Fibroblast of skin of right biceps (primary cell): ENCODE data around the gene CRTC3.
A peak's percentile ranks its signal among the peaks of the same experiment; 100 is the strongest.
"Not testable (repeated sequence)": the region's sequence is repeated elsewhere in the genome, so short reads cannot be mapped to it uniquely, and the experiment has no call there.

Source experiments
- DNase-seq: peaks from one replicate; pipeline ENCODE4 v3.0.0-alpha.2; 2013

CRTC3 gene

DNA sequence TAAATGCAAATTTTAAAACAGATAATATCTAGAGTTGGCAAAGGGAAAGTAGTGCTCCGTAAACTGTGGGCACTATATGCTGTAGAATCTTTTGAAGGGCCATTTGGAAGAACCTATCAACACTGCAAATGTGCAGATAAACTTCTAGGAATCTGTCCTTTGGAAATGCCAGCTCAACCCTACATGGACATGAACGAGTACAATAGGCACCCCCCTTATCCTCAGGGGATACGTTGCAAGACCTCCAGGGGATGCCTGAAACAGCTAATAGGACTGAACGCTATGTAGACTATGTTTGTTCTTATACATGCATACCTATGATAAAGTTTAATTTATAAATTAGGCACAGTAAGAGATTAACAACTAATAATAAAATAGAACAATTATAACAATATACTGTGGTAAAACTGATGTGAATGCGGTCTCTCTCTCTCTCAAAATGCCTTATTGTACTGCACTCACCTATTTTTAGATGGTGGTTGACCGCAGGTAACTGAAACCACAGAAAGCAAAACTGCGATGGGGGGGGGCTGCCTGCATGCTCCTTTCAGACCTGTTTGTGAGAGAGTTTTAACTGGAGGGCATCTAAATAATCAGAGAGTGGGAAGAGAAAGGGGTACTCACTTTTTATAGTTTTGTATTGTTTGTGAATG, 127.9 kb downstream of the CRTC3 start:
- not testable (repeated sequence) for DNase-seq

DNA sequence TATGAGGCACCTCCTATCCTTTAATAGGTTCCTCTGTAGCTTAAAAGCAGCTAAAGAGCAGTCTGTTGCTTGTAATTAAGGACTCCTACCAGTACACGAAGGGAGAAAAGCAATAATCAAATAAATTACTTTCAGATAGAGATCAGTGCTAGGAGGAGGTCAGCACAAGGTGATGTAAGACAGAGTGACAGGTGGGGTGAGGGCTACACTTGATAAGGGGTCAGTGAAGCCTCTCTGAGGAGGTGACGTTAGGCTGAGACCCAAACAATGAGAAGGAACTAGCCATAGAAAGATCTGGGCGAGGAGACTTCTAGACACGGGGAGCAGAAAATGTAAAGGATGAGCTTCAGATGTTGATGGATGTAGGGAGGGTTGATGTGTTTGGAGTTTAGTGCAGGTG, 129.8 kb downstream of the CRTC3 start:
- DNase-seq: no peak

DNA sequence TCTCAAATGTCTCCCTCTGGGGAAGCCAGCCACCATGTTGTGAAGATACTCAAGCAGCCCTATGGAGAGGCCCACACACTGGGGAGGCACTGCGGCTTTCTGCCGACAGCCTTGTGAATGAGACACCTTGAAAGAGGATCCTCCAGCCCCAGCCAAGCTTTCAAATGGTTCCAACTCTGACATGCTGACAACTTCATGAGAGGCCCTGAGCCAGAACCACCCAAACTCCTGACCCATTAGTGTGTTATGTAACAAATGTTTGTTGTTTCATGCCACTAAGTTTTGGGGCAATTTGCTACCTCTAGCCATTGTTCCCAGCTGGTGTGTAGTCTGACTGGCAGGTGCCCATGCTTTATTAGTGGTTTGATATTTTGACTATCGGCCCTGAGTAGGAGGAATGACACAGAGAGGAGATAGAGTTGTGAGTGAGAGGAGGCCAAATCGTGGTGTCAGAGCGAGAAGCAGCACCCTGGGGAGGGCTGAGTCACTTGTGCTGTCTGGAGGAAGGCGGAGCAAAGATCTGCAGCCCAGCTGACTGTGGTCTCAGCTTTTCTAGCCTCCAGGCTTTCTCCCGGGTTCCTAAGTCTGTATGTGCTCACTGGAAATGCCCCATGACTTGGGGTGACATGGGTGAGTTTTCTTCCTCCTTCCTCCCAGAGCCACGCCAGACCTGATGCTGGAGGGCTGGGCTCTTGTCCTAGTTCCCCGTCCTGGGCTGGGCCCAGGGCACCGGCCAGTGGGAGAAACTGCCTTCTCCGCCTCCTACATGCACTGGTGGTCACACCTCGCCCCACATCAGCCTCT, 130.7 kb downstream of the CRTC3 start:
- peak; percentile 90 for DNase-seq

DNA sequence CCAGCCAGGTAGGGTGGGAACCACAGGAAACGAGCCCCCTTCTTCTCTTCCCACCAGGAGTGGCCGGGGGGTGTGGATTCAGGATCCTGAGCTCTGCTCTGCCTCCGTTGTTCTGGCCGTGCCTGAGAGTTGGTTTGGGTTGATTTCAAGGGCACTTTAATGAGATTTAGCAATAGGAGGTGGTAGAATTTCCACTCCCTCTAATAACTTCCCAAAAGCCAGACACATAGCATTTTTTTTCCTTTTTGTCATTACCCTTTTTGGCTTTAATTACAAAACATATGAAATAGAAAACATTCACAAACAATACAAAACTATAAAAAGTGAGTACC, 131.2 kb downstream of the CRTC3 start:
- DNase-seq: not testable (repeated sequence)

DNA sequence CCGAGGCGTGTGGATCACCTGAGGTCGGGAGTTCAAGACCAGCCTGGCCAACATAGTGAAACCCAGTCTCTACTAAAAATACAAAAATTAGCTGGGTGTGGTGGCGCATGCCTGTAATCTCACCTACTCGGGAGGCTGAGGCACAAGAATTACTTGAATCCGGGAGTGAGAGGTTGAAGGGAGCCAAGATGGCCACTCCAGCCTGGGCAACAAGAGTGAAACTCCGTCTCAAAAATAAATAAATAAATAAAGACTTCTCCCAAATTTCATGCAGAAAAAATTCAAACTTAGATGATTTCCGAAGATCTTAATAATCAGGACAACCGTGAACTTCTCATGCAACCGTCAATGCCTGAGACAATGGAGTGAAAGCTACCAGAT, 134.3 kb downstream of the CRTC3 start:
- DNase-seq: not testable (repeated sequence)

DNA sequence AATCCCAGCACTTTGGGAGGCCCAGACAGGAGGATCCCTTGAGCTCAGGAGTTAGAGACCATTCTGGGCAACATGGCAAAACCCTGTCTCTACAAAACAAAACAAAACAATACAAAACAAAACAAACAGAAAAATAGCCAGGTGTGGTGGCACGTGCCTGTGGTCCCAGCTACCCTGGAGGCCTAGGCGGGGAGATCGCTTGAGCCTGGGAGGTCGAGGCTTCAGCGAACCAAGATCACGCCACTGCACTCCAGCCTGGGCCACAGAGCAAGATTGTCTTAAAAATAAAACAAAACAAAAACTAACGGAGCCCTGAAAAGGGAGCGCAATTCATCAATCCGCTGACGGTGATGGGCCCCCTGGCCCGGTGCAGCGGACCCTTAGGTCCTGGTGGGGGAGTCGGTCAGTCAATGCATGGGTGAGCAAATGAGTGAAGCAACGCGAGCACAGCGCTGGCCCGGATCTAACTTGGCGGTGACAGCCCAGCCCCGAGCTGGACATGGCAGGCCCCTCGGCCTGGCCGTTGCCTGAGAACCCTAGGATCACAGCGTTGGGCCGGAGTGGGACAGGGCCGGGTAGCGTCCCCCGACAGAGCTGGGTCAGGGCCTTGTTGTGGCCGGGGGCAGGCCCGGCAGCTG, 135.0 kb downstream of the CRTC3 start:
- peak; percentile 16 for DNase-seq

DNA sequence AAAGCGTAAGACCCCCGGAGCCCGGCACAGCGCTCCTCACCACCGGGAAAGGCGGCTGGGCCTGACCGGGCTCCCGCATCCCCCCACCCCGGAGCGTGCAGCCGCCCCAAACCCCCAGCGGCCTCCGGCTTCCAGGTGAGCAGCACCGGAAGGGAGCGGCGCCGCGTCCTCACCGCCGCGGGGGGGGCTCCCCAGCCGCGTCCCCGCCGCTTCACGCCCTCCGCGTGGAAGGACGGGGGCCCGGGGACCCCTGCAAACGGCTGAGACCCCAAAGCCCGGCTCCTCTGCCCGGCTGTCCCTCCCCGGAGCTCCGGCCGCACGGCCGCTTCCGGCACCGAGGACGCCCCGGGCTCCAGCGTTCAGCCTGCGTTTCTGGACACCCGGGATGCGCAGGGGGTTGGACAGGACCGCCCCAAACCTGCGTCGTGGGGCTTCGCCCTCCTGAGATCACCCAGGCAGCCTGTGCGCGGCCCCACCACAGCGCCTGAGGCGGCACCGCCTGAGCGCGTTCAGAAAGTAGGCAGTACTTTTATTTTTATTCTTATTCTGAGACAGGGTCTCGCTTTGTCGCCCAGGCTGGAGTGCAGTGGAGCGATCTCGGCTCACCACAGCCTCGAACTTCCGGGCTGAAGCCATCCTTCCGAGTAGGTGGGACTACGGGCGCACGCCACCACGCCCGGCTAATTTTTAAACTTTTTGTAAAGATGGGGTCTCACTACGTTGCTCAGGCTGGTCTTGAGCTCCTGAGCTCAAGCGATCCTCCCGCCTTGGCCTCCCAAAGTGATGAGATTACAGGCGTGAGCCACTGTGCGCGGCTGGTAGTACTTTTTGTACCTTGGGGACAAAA, 135.8 kb downstream of the CRTC3 start:
- DNase-seq: peak; percentile 67

DNA sequence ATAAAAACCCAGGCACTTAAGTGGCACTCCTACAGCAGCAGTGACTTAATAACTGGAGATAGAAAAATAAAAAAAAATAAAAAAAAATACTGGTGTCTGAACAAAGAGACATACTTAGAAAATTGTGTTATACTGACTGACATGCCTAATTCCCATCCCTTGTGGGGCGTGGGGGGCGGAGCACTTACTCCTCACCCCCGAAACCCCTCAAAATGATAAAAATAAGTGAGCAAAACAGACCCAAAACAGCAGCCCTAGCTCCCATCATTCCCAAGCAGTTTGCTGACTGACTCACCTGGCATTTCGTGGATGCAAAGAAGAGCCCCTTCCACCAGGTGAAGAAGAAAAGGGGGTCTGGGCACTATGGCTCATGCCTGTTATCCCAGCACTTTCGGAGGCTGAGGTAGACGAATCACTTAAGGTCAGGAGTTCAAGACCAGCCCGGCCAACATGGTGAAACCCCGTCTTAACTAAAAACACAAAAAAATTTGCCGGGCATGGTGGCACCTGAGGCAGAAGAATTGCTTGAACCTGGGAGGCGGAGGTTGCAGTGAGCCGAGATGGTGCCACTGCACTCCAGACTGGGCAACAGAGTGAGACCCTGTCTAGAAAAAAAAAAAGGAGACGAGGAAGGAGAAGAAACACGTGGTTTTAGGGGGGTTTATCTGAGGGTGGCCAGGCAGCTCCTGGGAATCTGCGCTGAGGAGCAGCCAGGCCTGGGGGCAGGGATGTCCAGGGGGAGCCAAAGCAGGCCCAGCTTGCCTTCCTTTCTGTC, 136.6 kb downstream of the CRTC3 start:
- no peak for DNase-seq

DNA sequence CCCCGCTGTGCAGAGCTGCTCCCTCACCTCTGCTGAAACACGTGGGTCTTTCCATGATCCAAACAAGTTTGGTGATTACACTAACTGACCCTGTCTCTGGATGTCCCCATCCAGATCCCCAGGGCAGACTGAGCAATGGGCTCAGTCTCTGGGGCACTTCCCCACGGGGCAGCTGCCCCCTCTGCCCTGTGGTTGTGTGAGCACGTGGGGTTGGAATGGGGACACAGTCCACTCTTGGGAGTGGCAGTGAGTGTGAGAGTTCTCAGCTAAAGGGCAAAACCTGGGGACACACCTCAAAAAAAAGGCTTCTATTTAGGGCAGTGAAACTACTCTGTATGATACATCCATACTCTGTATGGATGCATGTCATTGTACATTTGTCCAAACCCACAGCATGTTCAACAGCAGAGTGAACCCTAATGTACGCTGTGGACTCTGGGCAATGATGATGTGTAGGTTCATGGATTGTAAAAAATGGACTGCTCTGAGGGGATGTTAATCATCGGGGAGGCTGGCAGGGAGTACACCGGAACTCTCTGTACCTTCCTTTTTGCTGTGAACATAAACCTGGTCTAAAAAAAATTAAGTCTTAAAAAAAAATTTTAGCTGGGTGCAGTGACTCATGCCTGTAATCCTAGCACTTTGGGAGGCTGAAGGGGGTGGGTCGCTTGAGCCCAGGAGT, 137.5 kb downstream of the CRTC3 start:
- peak; percentile 26 for DNase-seq

DNA sequence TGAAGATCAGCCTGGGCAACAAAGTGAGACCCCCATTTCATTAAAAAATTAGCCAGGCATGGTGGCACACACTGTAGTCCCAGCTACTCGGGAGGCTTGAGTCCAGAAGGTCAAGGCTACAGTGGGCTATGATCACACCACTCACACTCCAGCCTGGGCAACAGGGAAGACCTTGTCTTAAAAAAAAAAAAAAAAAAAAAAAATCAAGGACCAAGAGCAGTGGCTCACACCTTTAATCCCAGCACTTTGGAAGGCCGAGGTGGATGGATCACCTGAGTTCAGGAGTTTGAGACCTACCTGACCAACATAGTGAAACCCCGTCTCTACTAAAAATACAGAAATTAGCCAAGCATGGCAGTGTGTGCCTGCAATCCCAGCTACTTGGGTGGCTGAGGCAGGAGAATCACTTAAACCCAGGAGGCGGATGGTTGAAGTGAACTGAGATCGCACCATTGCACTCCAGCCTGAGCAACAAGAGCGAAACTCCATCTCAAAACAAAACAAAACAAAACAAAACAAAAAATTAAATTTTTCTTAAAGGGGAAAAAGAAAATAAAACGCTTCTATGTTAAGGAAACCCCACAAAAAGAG, 138.1 kb downstream of the CRTC3 start:
- not testable (repeated sequence) for DNase-seq

DNA sequence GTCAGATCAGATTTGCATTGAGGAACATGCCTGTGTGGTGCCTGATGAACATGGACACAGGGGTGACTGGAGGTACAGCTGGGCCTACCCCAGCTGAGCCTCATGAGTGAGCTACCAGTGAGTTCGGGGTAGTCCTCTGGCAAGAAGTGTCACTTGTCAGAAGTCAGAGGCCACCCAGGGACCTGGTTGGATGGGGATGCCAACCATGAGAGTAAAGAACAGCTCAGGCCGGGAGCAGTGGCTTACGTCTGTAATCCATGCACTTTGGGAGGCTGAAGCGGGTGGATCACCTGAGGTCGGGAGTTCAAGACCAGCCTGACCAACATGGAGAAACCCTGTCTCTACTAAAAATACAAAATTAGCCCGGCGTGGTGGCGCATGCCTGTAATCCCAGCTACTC, 140.9 kb downstream of the CRTC3 start:
- DNase-seq: not testable (repeated sequence)

DNA sequence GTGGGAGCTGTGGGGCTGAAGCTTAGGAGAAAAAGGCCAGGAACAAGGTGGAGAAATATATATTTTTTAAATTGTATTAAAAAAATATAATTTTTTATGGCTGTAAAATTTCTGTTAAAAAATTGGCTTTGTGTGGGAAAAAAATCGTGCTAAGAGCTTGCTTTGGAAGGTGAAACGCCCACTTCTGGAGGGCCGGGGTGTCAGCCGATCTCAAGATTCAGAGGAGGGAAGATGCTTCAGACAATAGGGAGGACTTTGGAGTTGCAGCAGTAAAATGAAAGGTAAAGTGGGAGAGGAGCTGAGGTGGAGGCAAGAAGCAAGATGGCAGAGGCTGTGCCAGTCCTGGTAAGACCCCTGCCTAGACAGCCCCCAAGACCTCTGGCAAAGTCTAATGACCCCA, 141.5 kb downstream of the CRTC3 start:
- DNase-seq: no peak

DNA sequence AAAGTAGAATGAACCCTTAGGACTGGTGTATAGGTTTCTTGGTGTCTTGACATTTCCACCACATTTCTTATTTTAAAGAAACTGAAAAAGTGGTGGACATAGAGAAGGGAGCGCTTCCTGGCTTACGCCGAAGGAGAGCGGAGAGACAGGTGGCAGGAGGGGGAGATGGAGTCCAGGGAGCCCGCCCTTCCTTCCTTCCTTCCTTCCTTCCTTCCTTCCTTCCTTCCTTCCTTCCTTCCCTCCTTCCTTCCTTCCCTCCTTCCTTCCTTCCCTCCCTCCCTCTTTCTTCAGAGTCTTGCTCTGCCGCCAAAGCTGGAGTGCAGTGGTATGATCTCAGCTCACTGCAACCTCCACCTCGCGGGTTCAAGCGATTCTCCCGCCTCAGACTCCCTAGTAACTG, 143.6 kb downstream of the CRTC3 start:
- DNase-seq: not testable (repeated sequence)

DNA sequence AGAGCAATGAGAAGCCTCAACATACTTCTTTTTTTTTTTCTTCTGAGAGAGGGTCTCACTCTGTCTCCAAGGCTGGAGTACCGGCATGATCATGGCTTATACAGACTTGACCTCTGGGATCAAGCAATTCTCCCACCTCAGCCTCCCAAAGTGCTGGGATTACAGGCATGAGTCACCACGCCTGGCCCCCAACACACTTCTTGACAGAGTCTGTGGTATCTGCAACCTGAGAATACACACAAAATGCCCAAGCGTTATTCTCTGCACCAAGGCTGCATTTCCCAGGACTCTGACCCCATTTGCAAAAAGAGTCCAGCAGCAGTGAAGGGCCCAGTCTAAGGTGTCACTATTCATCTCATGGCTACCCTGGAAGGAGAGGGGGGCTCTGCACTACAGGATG, 144.8 kb downstream of the CRTC3 start:
- DNase-seq: peak; percentile 45

DNA sequence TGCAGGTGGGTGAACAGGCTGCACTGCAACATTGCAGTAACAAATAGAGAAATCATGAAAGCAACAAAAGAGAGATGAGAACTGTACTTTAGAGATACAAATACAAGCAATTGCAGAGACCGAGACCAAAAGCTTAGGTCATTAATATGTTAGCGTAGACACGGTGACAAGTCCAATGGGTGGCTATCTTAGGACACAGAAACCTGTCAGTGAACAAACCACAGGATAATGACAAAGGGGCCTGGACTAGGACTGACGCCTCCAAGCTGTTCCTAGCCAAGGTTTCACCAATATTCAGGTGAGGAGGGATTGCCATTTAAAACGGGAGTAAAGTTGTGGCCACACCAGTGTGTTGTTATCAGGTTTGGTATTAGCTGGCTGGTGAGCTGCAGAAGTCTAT, 145.7 kb downstream of the CRTC3 start:
- DNase-seq: no peak

DNA sequence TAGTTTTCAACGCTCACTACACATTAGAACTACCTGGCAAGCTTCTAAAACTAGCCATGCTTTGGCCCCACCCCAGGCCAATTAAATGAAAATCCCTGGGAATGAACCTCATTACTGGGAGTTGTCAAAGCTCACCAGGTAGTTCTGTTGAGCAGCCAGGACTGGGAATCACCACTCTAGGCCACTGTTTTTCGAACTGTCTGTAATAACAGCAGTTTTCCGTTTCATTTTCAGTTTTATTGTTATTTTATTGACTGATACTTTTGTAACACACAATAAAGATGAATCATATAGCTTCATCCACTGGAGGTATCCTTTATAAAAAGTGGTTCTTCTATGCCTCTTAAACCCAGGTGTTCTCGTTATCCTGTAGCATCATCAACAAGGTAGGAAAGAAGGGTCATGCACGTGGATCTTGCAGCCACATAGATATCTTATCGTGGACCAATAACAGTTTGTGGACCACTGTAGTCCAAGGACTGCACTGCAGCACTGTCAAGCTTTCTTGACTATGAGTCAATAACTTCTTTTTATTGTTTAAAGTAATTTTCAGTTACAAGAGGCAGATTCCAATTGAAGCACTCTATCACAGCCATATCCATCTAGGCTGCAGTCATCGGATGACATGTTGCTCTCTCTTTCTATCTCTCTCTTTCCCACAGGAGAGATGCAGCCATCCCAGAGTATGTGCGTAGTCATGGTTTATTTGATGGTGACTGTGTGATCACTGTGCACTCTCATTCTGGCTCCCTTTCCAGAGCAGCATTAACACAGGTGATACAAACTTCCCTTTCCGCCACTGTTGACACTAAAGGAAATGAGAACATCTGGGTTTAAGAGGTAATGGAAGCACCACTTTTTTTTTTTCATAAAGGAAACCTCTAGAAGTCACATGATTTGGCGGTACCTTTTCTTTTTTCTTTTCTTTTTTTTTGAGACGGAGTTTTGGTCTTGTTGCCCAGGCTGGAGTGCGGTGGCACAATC, 148.4 kb downstream of the CRTC3 start:
- no peak for DNase-seq

DNA sequence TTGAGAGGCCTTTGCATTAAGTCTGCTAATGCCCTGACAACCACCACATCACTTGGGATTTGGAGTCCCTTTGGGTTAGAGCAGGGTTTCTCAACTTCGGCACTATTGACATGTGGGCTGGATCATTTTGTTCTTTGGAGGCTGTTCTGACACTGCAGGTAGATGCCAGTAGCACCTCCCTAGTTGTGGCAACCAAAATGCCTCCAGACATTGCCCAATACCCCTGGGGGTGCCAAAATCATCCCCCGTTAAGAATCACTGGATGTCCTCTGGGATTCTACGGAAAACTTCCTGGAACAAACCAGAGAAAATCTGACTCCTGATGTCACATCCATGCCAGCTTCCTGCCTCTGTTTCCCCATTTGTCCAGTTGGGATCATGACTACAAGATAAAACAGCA, 150.2 kb downstream of the CRTC3 start:
- no peak for DNase-seq

DNA sequence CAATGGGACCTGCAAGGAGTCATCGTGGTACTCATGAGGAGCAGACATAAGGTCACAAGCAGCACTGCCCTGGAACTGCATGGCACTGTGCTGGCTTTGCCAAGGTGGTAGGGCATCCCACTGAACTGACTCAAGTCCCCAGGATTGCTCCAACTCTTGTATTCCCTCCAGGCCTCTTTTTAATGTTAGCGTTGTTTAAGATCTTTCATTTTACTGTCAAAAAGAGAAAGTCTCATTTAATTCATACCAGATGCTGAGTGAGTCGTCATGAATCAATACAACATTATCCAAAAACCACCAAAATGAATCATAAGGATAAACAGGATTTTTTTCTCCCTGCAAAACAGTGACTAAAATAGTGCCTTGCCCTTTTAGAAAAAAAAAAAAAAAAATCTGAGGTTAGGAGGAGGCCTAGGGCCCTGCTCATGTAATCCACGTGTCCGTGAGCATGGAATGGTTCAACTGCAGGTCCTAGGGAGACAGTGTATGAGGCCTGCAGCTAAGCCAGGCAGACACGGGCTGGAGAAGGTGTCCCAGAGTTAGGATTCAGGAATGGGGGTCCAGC, 150.7 kb downstream of the CRTC3 start:
- DNase-seq: peak; percentile 98

DNA sequence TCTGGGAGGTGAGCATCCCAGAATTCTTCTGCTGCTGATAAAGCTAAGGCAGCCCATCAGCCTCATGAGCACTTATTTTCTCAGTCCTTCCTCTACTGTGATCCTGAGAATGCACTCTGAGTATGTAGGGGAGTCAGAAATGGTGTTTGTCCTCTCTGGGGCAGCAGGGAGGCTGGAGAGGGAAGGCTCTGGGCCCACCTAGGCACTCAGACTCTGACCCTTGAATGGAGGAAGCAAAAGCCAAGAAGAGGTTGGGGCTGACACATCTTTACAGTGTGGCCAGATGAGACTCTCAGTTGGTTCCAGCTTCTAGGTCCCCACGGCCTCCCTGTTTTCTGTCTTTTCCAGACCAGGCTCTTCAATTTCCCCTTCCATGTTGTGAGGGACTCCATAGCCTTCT, 151.3 kb downstream of the CRTC3 start:
- DNase-seq: no peak

DNA sequence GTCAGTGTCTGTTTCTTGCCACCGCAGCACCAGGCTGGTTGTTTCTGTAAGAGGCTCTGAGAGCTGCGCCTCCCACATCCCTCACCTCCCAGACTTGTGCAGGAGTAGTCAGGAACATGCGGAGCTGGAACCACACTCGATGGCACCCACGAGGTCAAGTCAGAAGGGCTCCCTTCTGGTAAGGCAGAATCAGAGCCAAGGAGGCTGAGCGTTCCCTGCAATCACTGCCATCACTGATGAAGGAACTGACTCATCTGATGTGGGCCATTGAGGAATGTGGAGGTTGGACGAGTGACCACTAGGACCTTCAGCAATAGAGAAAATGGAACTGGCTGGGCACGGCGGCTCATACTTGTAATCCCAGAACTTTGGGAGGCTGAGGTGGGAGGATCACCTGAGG, 151.8 kb downstream of the CRTC3 start:
- peak; percentile 85 for DNase-seq
